HG03064 (cell line): ENCODE measurements around the gene DCDC2C.
A peak's percentile ranks its signal among the peaks of the same experiment; 100 is the strongest.

Experiments used
- ATAC-seq: cut with Tn5 transposase; IDR thresholded peaks from one replicate; pipeline ENCODE4 v1.9.1; 2021; ENCODE audit warnings: low read depth; ENCODE audit not compliant: unreplicated experiment

DCDC2C gene

GRCh38 chr2:3769766-3770165 is 66.4 kb downstream of the DCDC2C start:
- ATAC-seq = no peak

- ATAC-seq = no peak
Observed at GRCh38 chr2:3770724-3771415, 67.5 kb downstream of the DCDC2C start.

- ATAC-seq = no peak
Observed at GRCh38 chr2:3771576-3771975, 68.2 kb downstream of the DCDC2C start.

- ATAC-seq = no peak
Observed at GRCh38 chr2:3774336-3774735, 71.0 kb downstream of the DCDC2C start.

- no peak for ATAC-seq
Observed at GRCh38 chr2:3776311-3776710, 72.9 kb downstream of the DCDC2C start.

GRCh38 chr2:3777966-3778365 is 74.6 kb downstream of the DCDC2C start:
- no peak for ATAC-seq

GRCh38 chr2:3778851-3779495 is 75.6 kb downstream of the DCDC2C start:
- no peak for ATAC-seq

GRCh38 chr2:3779496-3780049 is 76.2 kb downstream of the DCDC2C start:
- ATAC-seq = no peak

- ATAC-seq = peak; percentile 93
Observed at GRCh38 chr2:3780477-3781402, 77.4 kb downstream of the DCDC2C start.

GRCh38 chr2:3784731-3785130 is 81.4 kb downstream of the DCDC2C start:
- ATAC-seq = no peak

- no peak for ATAC-seq
Observed at GRCh38 chr2:3785220-3785889, 82.0 kb downstream of the DCDC2C start.

GRCh38 chr2:3785890-3786273 is 82.5 kb downstream of the DCDC2C start:
- ATAC-seq = no peak

GRCh38 chr2:3787768-3788167 is 84.4 kb downstream of the DCDC2C start:
- ATAC-seq = no peak

GRCh38 chr2:3789256-3789655 is 85.9 kb downstream of the DCDC2C start:
- ATAC-seq = no peak

- ATAC-seq = no peak
Observed at GRCh38 chr2:3793249-3793648, 89.9 kb downstream of the DCDC2C start.

GRCh38 chr2:3801506-3801905 is 98.1 kb downstream of the DCDC2C start:
- no peak for ATAC-seq

GRCh38 chr2:3805201-3805939 is 102.0 kb downstream of the DCDC2C start:
- ATAC-seq = no peak

GRCh38 chr2:3806168-3806567 is 102.8 kb downstream of the DCDC2C start:
- no peak for ATAC-seq

GRCh38 chr2:3806730-3807129 is 103.4 kb downstream of the DCDC2C start:
- no peak for ATAC-seq

- ATAC-seq = no peak
Observed at GRCh38 chr2:3807853-3808252, 104.5 kb downstream of the DCDC2C start.
